Measurements from ENCODE around the gene ACTR5. TPM values are rescaled to one million over a fixed set of nuclear protein-coding genes. Genes with fewer than 3 reads are reported as not detected.

Gene ACTR5
- total and polyA plus RNA-seq, 2 donors (not counting 1 experiment from before 2014, with no cell fraction given): 4.4 to 5.9 TPM

GRCh38 chr20:38752029-38752428, 3.8 kb downstream of the ACTR5 start:
- no peaks in the 10 kb centered on the region for H3K9me3 ChIP-seq (ENCODE audit: control insufficient read depth, insufficient read depth, low read depth, low read length)
- no peak for TF ChIP-seq EZH2 (IDR thresholded peaks at IDR 0.05; ENCODE audit: low read length, missing control alignments)
- no peak for TF ChIP-seq CTCF (conservative IDR thresholded peaks at IDR 0.05 in 1 of 2, IDR thresholded peaks at IDR 0.05 in 1 of 2; ENCODE audit: low read depth in 1 of 2, low read length in 2 of 2)
- no peaks in the 10 kb centered on the region for H4K20me1 ChIP-seq (ENCODE audit: control insufficient read depth, extremely low read depth, insufficient read depth, low read length)
- H3K4me3 ChIP-seq (replicated peaks in 1 of 4; ENCODE audit: control extremely low read depth in 1 of 4, insufficient read depth in 1 of 4, low read depth in 3 of 4, low read length in 4 of 4): no peak overlapping the region
- H3K27ac ChIP-seq (ENCODE audit: insufficient read depth, low read length): no peak overlapping the region
- peaks cover 5% of the 10 kb centered on the region for H3K36me3 ChIP-seq (ENCODE audit: control insufficient read depth, insufficient read depth, low read length)
- H3K79me2 ChIP-seq (ENCODE audit: control insufficient read depth, insufficient read depth, low read length): no peaks in the 10 kb centered on the region
- H3K4me2 ChIP-seq (ENCODE audit: extremely low read depth, insufficient read depth, low read length): no peak overlapping the region
- H3K4me1 ChIP-seq (ENCODE audit: control insufficient read depth, extremely low read depth, insufficient read depth, low read length): no peaks in the 10 kb centered on the region
- no peak overlapping the region for H3K9ac ChIP-seq (ENCODE audit: insufficient read depth, low read length)
- H3K27me3 ChIP-seq (ENCODE audit: control insufficient read depth, insufficient read depth, low read length): no peaks in the 10 kb centered on the region
- no peak overlapping the region for H2AFZ ChIP-seq (ENCODE audit: low read length)
- no peak for DNase-seq (ENCODE audit: low read depth in 2 of 2)

GRCh38 chr20:38754924-38755323, 6.7 kb downstream of the ACTR5 start:
- no peak for TF ChIP-seq EZH2 (IDR thresholded peaks at IDR 0.05; ENCODE audit: low read length, missing control alignments)
- TF ChIP-seq CTCF (conservative IDR thresholded peaks at IDR 0.05 in 1 of 2, IDR thresholded peaks at IDR 0.05 in 1 of 2; ENCODE audit: low read depth in 1 of 2, low read length in 2 of 2): no peak
- Histone ChIP-seq H3K4me2 (ENCODE audit: extremely low read depth, insufficient read depth, low read length) (no peak overlapping the region), H3K9me3 (ENCODE audit: control insufficient read depth, insufficient read depth, low read depth, low read length) (no peaks in the 10 kb centered on the region), H3K4me1 (ENCODE audit: control insufficient read depth, extremely low read depth, insufficient read depth, low read length) (no peaks in the 10 kb centered on the region), H3K27ac (ENCODE audit: insufficient read depth, low read length) (no peak overlapping the region), H4K20me1 (ENCODE audit: control insufficient read depth, extremely low read depth, insufficient read depth, low read length) (no peaks in the 10 kb centered on the region), H3K27me3 (ENCODE audit: control insufficient read depth, insufficient read depth, low read length) (no peaks in the 10 kb centered on the region), H3K79me2 (ENCODE audit: control insufficient read depth, insufficient read depth, low read length) (no peaks in the 10 kb centered on the region), H2AFZ (ENCODE audit: low read length) (no peak overlapping the region), H3K36me3 (ENCODE audit: control insufficient read depth, insufficient read depth, low read length) (peaks cover 5% of the 10 kb centered on the region), H3K9ac (ENCODE audit: insufficient read depth, low read length) (no peak overlapping the region), H3K4me3 (replicated peaks in 1 of 4; ENCODE audit: control extremely low read depth in 1 of 4, insufficient read depth in 1 of 4, low read depth in 3 of 4, low read length in 4 of 4) (no peak overlapping the region)
- DNase-seq (ENCODE audit: low read depth in 2 of 2): no peak

- no peak for DNase-seq (ENCODE audit: low read depth in 2 of 2)
- peaks cover 5% of the 10 kb centered on the region for H3K36me3 ChIP-seq (ENCODE audit: control insufficient read depth, insufficient read depth, low read length)
Measured at GRCh38 chr20:38755324-38755910, 7.2 kb downstream of the ACTR5 start.

More at GRCh38 chr20:38755324-38755910, 7.2 kb downstream of the ACTR5 start:
- no peak overlapping the region for H3K27ac ChIP-seq (ENCODE audit: insufficient read depth, low read length)
- no peak for TF ChIP-seq EZH2 (IDR thresholded peaks at IDR 0.05; ENCODE audit: low read length, missing control alignments)
- TF ChIP-seq CTCF (conservative IDR thresholded peaks at IDR 0.05 in 1 of 2, IDR thresholded peaks at IDR 0.05 in 1 of 2; ENCODE audit: low read depth in 1 of 2, low read length in 2 of 2): no peak
- H3K4me3 ChIP-seq (replicated peaks in 1 of 4; ENCODE audit: control extremely low read depth in 1 of 4, insufficient read depth in 1 of 4, low read depth in 3 of 4, low read length in 4 of 4): no peak overlapping the region
- H3K9ac ChIP-seq (ENCODE audit: insufficient read depth, low read length): no peak overlapping the region
- no peaks in the 10 kb centered on the region for H4K20me1 ChIP-seq (ENCODE audit: control insufficient read depth, extremely low read depth, insufficient read depth, low read length)
- H3K9me3 ChIP-seq (ENCODE audit: control insufficient read depth, insufficient read depth, low read depth, low read length): no peaks in the 10 kb centered on the region
- H3K4me2 ChIP-seq (ENCODE audit: extremely low read depth, insufficient read depth, low read length): no peak overlapping the region
- H3K27me3 ChIP-seq (ENCODE audit: control insufficient read depth, insufficient read depth, low read length): no peaks in the 10 kb centered on the region
- H3K4me1 ChIP-seq (ENCODE audit: control insufficient read depth, extremely low read depth, insufficient read depth, low read length): no peaks in the 10 kb centered on the region
- H2AFZ ChIP-seq (ENCODE audit: low read length): no peak overlapping the region
- H3K79me2 ChIP-seq (ENCODE audit: control insufficient read depth, insufficient read depth, low read length): no peaks in the 10 kb centered on the region

Measured in fibroblast of lung (primary cell).